HEK293 (cell line): ENCODE measurements around the gene KIF1A.

Experiments
- BCL11A ChIP-seq: fragments of 450-650 bp; formaldehyde crosslinking; IDR thresholded peaks from 2 replicates; pipeline ENCODE4 v1.5.1; 2016; ENCODE audit warnings: low read depth, missing biosample characterization, missing genetic modification characterization
- BCL11B ChIP-seq: fragments of 450-650 bp; formaldehyde crosslinking; IDR thresholded peaks from 2 replicates; pipeline ENCODE4 v1.5.1; 2016; ENCODE audit warnings: low read depth, missing biosample characterization, missing genetic modification characterization
- CTCF ChIP-seq: fragments of 450-650 bp; formaldehyde crosslinking; IDR thresholded peaks from 2 replicates; pipeline ENCODE4 v1.5.1; 2016; ENCODE audit warnings: missing biosample characterization, missing genetic modification characterization
- FEZF1 ChIP-seq: fragments of 450-650 bp; formaldehyde crosslinking; IDR thresholded peaks from 2 replicates; pipeline ENCODE4 v1.5.1; 2016; ENCODE audit warnings: missing biosample characterization, missing genetic modification characterization
- HIC1 ChIP-seq: fragments of 450-650 bp; formaldehyde crosslinking; IDR thresholded peaks from 2 replicates; pipeline ENCODE4 v1.5.1; 2016; ENCODE audit warnings: missing biosample characterization, missing genetic modification characterization
- IKZF3 ChIP-seq: fragments of 450-650 bp; IDR thresholded peaks from 2 replicates; pipeline ENCODE4 v1.5.0; 2018; ENCODE audit warnings: missing biosample characterization, mild to moderate bottlenecking, missing genetic modification characterization, moderate library complexity
- INSM2 ChIP-seq: fragments of 450-650 bp; formaldehyde crosslinking; IDR thresholded peaks from 2 replicates; pipeline ENCODE4 v1.5.1; 2016; ENCODE audit warnings: missing biosample characterization, missing genetic modification characterization
- KLF1 ChIP-seq: fragments of 450-650 bp; formaldehyde crosslinking; IDR thresholded peaks from 2 replicates; pipeline ENCODE4 v1.5.1; 2016; ENCODE audit warnings: missing biosample characterization, missing genetic modification characterization
- KLF17 ChIP-seq: fragments of 450-650 bp; formaldehyde crosslinking; IDR thresholded peaks from 2 replicates; pipeline ENCODE4 v1.5.1; 2016; ENCODE audit warnings: missing biosample characterization, missing genetic modification characterization
- OVOL3 ChIP-seq: fragments of 450-650 bp; formaldehyde crosslinking; IDR thresholded peaks from 2 replicates; pipeline ENCODE4 v1.5.1; 2016; ENCODE audit warnings: missing biosample characterization, missing genetic modification characterization
- PRDM10 ChIP-seq: fragments of 450-650 bp; formaldehyde crosslinking; IDR thresholded peaks from 2 replicates; pipeline ENCODE4 v1.5.1; 2016; ENCODE audit warnings: missing biosample characterization, missing genetic modification characterization
- SCRT2 ChIP-seq: fragments of 450-650 bp; formaldehyde crosslinking; IDR thresholded peaks from 2 replicates; pipeline ENCODE4 v1.5.1; 2016; ENCODE audit warnings: missing biosample characterization, missing genetic modification characterization
- ZBTB20 ChIP-seq: fragments of 450-650 bp; formaldehyde crosslinking; IDR thresholded peaks from 2 replicates; pipeline ENCODE4 v1.5.1; 2016; ENCODE audit warnings: missing biosample characterization, missing genetic modification characterization
- ZBTB44 ChIP-seq: fragments of 450-650 bp; IDR thresholded peaks from 2 replicates; pipeline ENCODE4 v1.5.1; 2018; ENCODE audit warnings: missing biosample characterization, mild to moderate bottlenecking, missing genetic modification characterization
- ZBTB48 ChIP-seq: fragments of 450-650 bp; formaldehyde crosslinking; IDR thresholded peaks from 2 replicates; pipeline ENCODE4 v1.5.1; 2016; ENCODE audit warnings: missing biosample characterization, missing genetic modification characterization
- ZFP37 ChIP-seq: fragments of 450-650 bp; formaldehyde crosslinking; IDR thresholded peaks from 2 replicates; pipeline ENCODE4 v1.5.1; 2016; ENCODE audit warnings: missing biosample characterization, missing genetic modification characterization
- ZNF292 ChIP-seq: fragments of 450-650 bp; formaldehyde crosslinking; IDR thresholded peaks from 2 replicates; pipeline ENCODE4 v1.5.1; 2016; ENCODE audit warnings: low read depth, missing biosample characterization, missing genetic modification characterization, borderline replicate concordance
- ZNF335 ChIP-seq: fragments of 450-650 bp; formaldehyde crosslinking; conservative IDR thresholded peaks from 2 replicates; pipeline ENCODE4 v1.5.1; 2016; ENCODE audit warnings: missing biosample characterization, missing genetic modification characterization
- ZNF362 ChIP-seq: fragments of 450-650 bp; formaldehyde crosslinking; IDR thresholded peaks from 2 replicates; pipeline ENCODE4 v1.5.1; 2016; ENCODE audit warnings: missing biosample characterization, missing genetic modification characterization
- ZNF621 ChIP-seq: fragments of 450-650 bp; formaldehyde crosslinking; IDR thresholded peaks from 2 replicates; pipeline ENCODE4 v1.5.1; 2017; ENCODE audit warnings: missing biosample characterization, missing genetic modification characterization
- ZNF76 ChIP-seq: fragments of 450-650 bp; formaldehyde crosslinking; IDR thresholded peaks from 2 replicates; pipeline ENCODE4; 2016; ENCODE audit warnings: low read depth, missing biosample characterization, missing genetic modification characterization, borderline replicate concordance
- ZXDB ChIP-seq: fragments of 450-650 bp; formaldehyde crosslinking; IDR thresholded peaks from 2 replicates; pipeline ENCODE4 v1.5.1; 2016; ENCODE audit warnings: missing biosample characterization, missing genetic modification characterization

Gene KIF1A

GRCh38 chr2:240851078-240851991 lies 31.3 kb upstream of the KIF1A start (continued):
- TF ChIP-seq ZBTB44 (tag by site-specific recombination) = no peak
- TF ChIP-seq SCRT2 (tag by site-specific recombination) = no peak
- peak; percentile 68; the same call in 1 of the 2 replicates for TF ChIP-seq HIC1 (tag by site-specific recombination)
- TF ChIP-seq BCL11B = peak; percentile 62; the same call in 1 of the 2 replicates
- TF ChIP-seq CTCF (tag by site-specific recombination) = peak; percentile 94
- TF ChIP-seq FEZF1 (tag by site-specific recombination) = no peak
- TF ChIP-seq ZNF362 (tag by site-specific recombination) = no peak
- no peak for TF ChIP-seq ZFP37 (tag by site-specific recombination)
- no peak; the same call in 1 of the 2 replicates for TF ChIP-seq KLF17 (tag by site-specific recombination)
- TF ChIP-seq ZNF621 = no peak
- TF ChIP-seq INSM2 (tag by site-specific recombination) = no peak
- 0 out of 2 replicates have a peak, but pooled peaks have one; percentile 41 for TF ChIP-seq BCL11A (tag by site-specific recombination)
- TF ChIP-seq PRDM10 (tag by site-specific recombination) = no peak
- TF ChIP-seq ZBTB48 (tag by site-specific recombination) = peak; percentile 35; the same call in 1 of the 2 replicates
- peak; percentile 41; the same call in 1 of the 2 replicates for TF ChIP-seq ZNF335 (tag by site-specific recombination)
- TF ChIP-seq ZNF76 (tag by site-specific recombination) = no peak
- TF ChIP-seq OVOL3 = no peak
- TF ChIP-seq ZBTB20 (tag by site-specific recombination) = no peak
- TF ChIP-seq ZXDB (tag by site-specific recombination) = no peak
- no peak for TF ChIP-seq IKZF3 (tag by site-specific recombination)
- TF ChIP-seq ZNF292 (tag by site-specific recombination) = no peak
- peak; percentile 52 for TF ChIP-seq KLF1 (tag by site-specific recombination)
